Peyer's patch (tissue), 4 donors: ENCODE measurements around the gene CLRN2. TPM values are rescaled to one million over a fixed set of nuclear protein-coding genes. Genes with fewer than 3 reads are reported as not detected.

Experiments used
- DNase-seq, 3 donors: peaks; one replicate each; pipeline ENCODE4 v3.0.0-alpha.2; 2017 to 2019
- H3K27ac ChIP-seq, 4 donors: fragments of 200-600 bp; sonication (generic); one replicate each; pipeline ENCODE4 v1.5.1; 2016 to 2019
- H3K27me3 ChIP-seq, 2 donors: fragments of 200-600 bp; sonication (generic); one replicate each; pipeline ENCODE4 v1.5.1; 2019
- H3K36me3 ChIP-seq, 3 donors: fragments of 200-600 bp; sonication (generic); one replicate each; pipeline ENCODE4 v1.5.1; 2016 to 2019
- H3K4me1 ChIP-seq, 4 donors: fragments of 200-600 bp; sonication (generic); one replicate each; pipeline ENCODE4 v1.5.1; 2016 to 2019
- H3K4me3 ChIP-seq, 4 donors: fragments of 200-600 bp; sonication (generic); 1 replicate in 3 of 4; 2 replicates in 1 of 4; pipeline ENCODE4 v1.5.1; 2016 to 2019; ENCODE audit warnings: mild to moderate bottlenecking in 1 of 4
- H3K9me3 ChIP-seq, 4 donors: fragments of 200-600 bp; sonication (generic); one replicate each; pipeline ENCODE4 v1.5.1; 2016 to 2019; ENCODE audit warnings: mild to moderate bottlenecking in 1 of 4
- CTCF ChIP-seq, 6 experiments: fragments of 450-650 bp in 4 of 6; fragments of 200-600 bp in 2 of 6; sonication (generic) in 1 of 6; IDR thresholded peaks; one replicate each; pipeline ENCODE4 v1.5.1; 2017 to 2019; ENCODE audit warnings: antibody characterized with exemption in 6 of 6, mild to moderate bottlenecking in 3 of 6, moderate library complexity in 1 of 6
- POLR2A ChIP-seq, 2 donors: fragments of 450-650 bp; IDR thresholded peaks; one replicate each; pipeline ENCODE4 v1.5.1; 2017; ENCODE audit warnings: antibody characterized with exemption in 2 of 2, mild to moderate bottlenecking in 2 of 2, moderate library complexity in 2 of 2
- total RNA-seq, 4 donors: library from RNA; depleted of rRNA; stranded (reverse); fragments of >200 nt; gene quantifications; one replicate each; pipeline ENCODE4 v1.1.0, GENCODE V29; 2016

Gene CLRN2
- total RNA-seq, 4 donors from 2014 or later = not detected

GRCh38 chr4:17504081-17504480 is 10.9 kb upstream of the CLRN2 start:
- TF ChIP-seq CTCF (IDR thresholded peaks at IDR 0.05) = no peak
- no peak for TF ChIP-seq POLR2A (IDR thresholded peaks at IDR 0.05)
- Histone ChIP-seq H3K27ac (no peak overlapping the region), H3K27me3 (no peaks in the 10 kb centered on the region), H3K36me3 (peaks cover 0 to 52% (median 0%) of the 10 kb centered on the region in 3 donors), H3K4me1 (no peaks in the 10 kb centered on the region), H3K9me3 (no peaks in the 10 kb centered on the region), H3K4me3 (no peak overlapping the region)
- no peak for DNase-seq

GRCh38 chr4:17510582-17510981 is 4.4 kb upstream of the CLRN2 start:
- Histone ChIP-seq H3K4me3 (peak overlapping the region in 2 of 4 donors; percentile 86 to 94), H3K4me1 (peaks cover 0 to 7% (median 4%) of the 10 kb centered on the region in 4 donors), H3K27me3 (no peaks in the 10 kb centered on the region), H3K9me3 (no peaks in the 10 kb centered on the region), H3K36me3 (peaks cover 0 to 11% (median 0%) of the 10 kb centered on the region in 3 donors), H3K27ac (peak overlapping the region in 1 of 4 donors; percentile 66)
- TF ChIP-seq POLR2A (IDR thresholded peaks at IDR 0.05) (no peak), CTCF (IDR thresholded peaks at IDR 0.05) (no peak)
- DNase-seq = no peak

- H3K9me3 ChIP-seq = no peaks in the 10 kb centered on the region
- peak in 2 of 3 donors; percentile 70 to 72 for DNase-seq
- peak overlapping the region in 3 of 4 donors; percentile 66 to 78 (median 75) for H3K27ac ChIP-seq
- H3K36me3 ChIP-seq = peaks cover 0 to 11% (median 0%) of the 10 kb centered on the region in 3 donors
- H3K4me3 ChIP-seq = peak overlapping the region; percentile 72 to 94 (median 80)
- H3K27me3 ChIP-seq = no peaks in the 10 kb centered on the region
- no peak for TF ChIP-seq CTCF (IDR thresholded peaks at IDR 0.05)
- TF ChIP-seq POLR2A (IDR thresholded peaks at IDR 0.05) = no peak
- H3K4me1 ChIP-seq = peaks cover 0 to 7% (median 4%) of the 10 kb centered on the region in 4 donors
Measured at GRCh38 chr4:17511051-17511450, 3.9 kb upstream of the CLRN2 start.

- peaks cover 0 to 7% (median 4%) of the 10 kb centered on the region in 4 donors for H3K4me1 ChIP-seq
- H3K27me3 ChIP-seq = no peaks in the 10 kb centered on the region
- DNase-seq = peak; percentile 63 to 74 (median 72)
- no peaks in the 10 kb centered on the region for H3K9me3 ChIP-seq
- H3K27ac ChIP-seq = peak overlapping the region; percentile 50 to 78 (median 70)
- TF ChIP-seq POLR2A (IDR thresholded peaks at IDR 0.05) = no peak
- no peak for TF ChIP-seq CTCF (IDR thresholded peaks at IDR 0.05)
- peak overlapping the region; percentile 72 to 94 (median 80) for H3K4me3 ChIP-seq
- H3K36me3 ChIP-seq = peaks cover 0 to 11% (median 0%) of the 10 kb centered on the region in 3 donors
Measured at GRCh38 chr4:17511509-17511949, 3.4 kb upstream of the CLRN2 start.

- Histone ChIP-seq H3K27me3 (no peaks in the 10 kb centered on the region), H3K36me3 (peaks cover 0 to 11% (median 0%) of the 10 kb centered on the region in 3 donors), H3K4me1 (peaks cover 0 to 7% (median 4%) of the 10 kb centered on the region in 4 donors), H3K4me3 (peak within 1 kb of the TSS; percentile 72 to 94 (median 80)), H3K27ac (peak within 1 kb of the TSS; percentile 50 to 78 (median 70)), H3K9me3 (no peaks in the 10 kb centered on the region)
- DNase-seq = peak; percentile 59 to 89 (median 87)
- peak in 4 of 6 experiments; percentile 38 to 69 (median 54) for TF ChIP-seq CTCF (IDR thresholded peaks at IDR 0.05)
- peak in 1 of 2 donors; percentile 27 for TF ChIP-seq POLR2A (IDR thresholded peaks at IDR 0.05)
Measured at GRCh38 chr4:17511950-17512795, 2.8 kb upstream of the CLRN2 start, which contains the start of gene QDPR. TSS of gene QDPR (minus strand) at chr4:17512090. CDS start at chr4:17512054, 36 bp downstream.
